Measurements from ENCODE around the gene C5orf58.

DNA sequence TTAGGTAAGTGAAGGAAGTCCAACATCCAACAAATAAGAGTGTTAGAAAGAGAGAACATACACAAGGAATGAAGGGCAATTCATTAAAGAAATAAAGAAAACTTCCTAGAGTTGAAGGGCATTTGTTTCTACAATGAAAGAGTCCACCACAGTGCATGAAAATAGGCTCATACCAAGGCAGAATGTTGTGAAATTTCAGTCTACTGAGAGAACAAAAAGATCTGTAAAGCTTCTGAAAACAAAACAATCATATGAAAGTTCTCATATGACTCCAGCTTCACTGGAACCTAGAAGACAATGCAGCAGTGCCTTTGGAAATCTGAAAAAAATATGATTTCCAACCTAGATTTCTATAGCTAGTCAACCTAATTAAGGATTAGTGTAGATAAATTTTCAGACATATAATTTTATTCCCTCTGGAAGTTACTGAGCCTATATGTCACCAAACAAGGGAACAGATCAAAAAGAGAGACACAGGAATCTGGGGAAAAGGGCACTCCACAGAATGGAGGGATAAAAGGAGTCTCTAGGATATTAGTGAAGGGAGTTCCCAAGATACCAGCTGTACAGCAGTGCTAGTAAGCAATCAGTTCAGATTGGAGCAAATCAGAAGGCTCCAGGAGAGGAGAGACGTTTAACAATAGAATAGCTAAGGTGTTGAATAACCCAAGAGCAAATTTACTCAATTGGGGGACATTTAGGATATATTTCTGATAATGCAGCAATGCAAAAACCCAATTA, 5.8 kb downstream of the C5orf58 start:
- no peak for TF ChIP-seq EZH2 (IDR thresholded peaks at IDR 0.05; ENCODE audit: low read length)
- TF ChIP-seq, protein P1, sequence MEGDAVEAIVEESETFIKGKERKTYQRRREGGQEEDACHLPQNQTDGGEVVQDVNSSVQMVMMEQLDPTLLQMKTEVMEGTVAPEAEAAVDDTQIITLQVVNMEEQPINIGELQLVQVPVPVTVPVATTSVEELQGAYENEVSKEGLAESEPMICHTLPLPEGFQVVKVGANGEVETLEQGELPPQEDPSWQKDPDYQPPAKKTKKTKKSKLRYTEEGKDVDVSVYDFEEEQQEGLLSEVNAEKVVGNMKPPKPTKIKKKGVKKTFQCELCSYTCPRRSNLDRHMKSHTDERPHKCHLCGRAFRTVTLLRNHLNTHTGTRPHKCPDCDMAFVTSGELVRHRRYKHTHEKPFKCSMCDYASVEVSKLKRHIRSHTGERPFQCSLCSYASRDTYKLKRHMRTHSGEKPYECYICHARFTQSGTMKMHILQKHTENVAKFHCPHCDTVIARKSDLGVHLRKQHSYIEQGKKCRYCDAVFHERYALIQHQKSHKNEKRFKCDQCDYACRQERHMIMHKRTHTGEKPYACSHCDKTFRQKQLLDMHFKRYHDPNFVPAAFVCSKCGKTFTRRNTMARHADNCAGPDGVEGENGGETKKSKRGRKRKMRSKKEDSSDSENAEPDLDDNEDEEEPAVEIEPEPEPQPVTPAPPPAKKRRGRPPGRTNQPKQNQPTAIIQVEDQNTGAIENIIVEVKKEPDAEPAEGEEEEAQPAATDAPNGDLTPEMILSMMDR (optimal IDR thresholded peaks at IDR 0.05 in 1 of 3, IDR thresholded peaks at IDR 0.05 in 1 of 3, conservative IDR thresholded peaks at IDR 0.05 in 1 of 3; ENCODE audit: extremely low read depth in 1 of 3, insufficient read depth in 2 of 3, low read length in 3 of 3) = no peak

Data from keratinocyte (primary cell).